GM12878 (cell line): ENCODE measurements around the gene TCF4. TPM values are rescaled to one million over a fixed set of nuclear protein-coding genes. Genes with fewer than 3 reads are reported as not detected.

Source experiments
- ATAC-seq: fragments of 200-7000 bp; cut with Tn5 transposase; 3 replicates; pipeline ENCODE4 v1.9.1; 2020; ENCODE audit warnings: mild to moderate bottlenecking, moderate library complexity
- BruUV-seq: library from RNA; stranded (reverse); fragments of 400-500 nt; replicated peaks from 2 replicates; lab custom pipeline; 2021; lab: Mats Ljungman, UMichigan
- CTCF ChIA-PET: fragments of 300-600 bp; sonication (Branson Sonifier 250); formaldehyde crosslinking; extraction: SDS; loops from one replicate; lab custom pipeline; 2021; ENCODE audit warnings: inconsistent platforms; lab: Yijun Ruan, JAX
- POLR2A ChIA-PET: fragments of 350-600 bp; formaldehyde crosslinking; extraction: SDS; loops from one replicate; lab custom pipeline; 2021; ENCODE audit warnings: inconsistent platforms; lab: Charles Lee
- RAD21 ChIA-PET: fragments of 300-600 bp; sonication (Branson Sonifier 250); formaldehyde crosslinking; loops from one replicate; lab custom pipeline; 2023; ENCODE audit warnings: antibody characterized with exemption; ENCODE audit not compliant: unreplicated experiment; lab: Charles Lee
- SMC1A ChIA-PET: fragments of 300-600 bp; sonication (Branson Sonifier 250); formaldehyde crosslinking; loops from one replicate; lab custom pipeline; 2023; ENCODE audit not compliant: unreplicated experiment, uncharacterized antibody; lab: Charles Lee
- DNase-seq: peaks from one replicate; pipeline ENCODE4 v3.0.0-alpha.2; 2011; ENCODE audit warnings: low read depth, low spot score
- FAIRE-seq: peaks from 3 replicates; lab custom pipeline; 2011; peaks lifted over from hg19 to GRCh38; lab: Jason Lieb, UNC
- H2AFZ ChIP-seq: 2 replicates; pipeline ENCODE4 v1.6.0; 2011; ENCODE audit warnings: low read depth, low read length, control low read depth; ENCODE audit not compliant: control insufficient read depth
- H3K27ac ChIP-seq: 2 replicates; pipeline ENCODE4 v1.5.1; 2011; ENCODE audit warnings: control low read depth; ENCODE audit not compliant: control insufficient read depth, insufficient read depth
- H3K27me3 ChIP-seq, 2 experiments: replicated peaks in 1 of 2; 2 replicates each; pipeline versions ENCODE4 v1.6.0 to v1.6.1; 2011; ENCODE audit warnings: low read length in 1 of 2; ENCODE audit not compliant: control insufficient read depth in 2 of 2, insufficient read depth in 2 of 2
- H3K36me3 ChIP-seq, 2 experiments: 2 replicates each; pipeline ENCODE4 v1.5.1; 2011; ENCODE audit warnings: low read length in 1 of 2; ENCODE audit not compliant: control insufficient read depth in 2 of 2, insufficient read depth in 2 of 2
- H3K4me1 ChIP-seq: 2 replicates; pipeline ENCODE4 v1.6.1; 2011; ENCODE audit warnings: mild to moderate bottlenecking, low read length, moderate library complexity, mixed read lengths; ENCODE audit not compliant: control insufficient read depth, insufficient read depth
- H3K4me2 ChIP-seq: 2 replicates; pipeline ENCODE4 v1.6.0; 2011; ENCODE audit warnings: control low read depth; ENCODE audit not compliant: control insufficient read depth, insufficient read depth
- H3K4me3 ChIP-seq: fragments of 200-600 bp; sonication (generic); 2 replicates; pipeline ENCODE4 v1.5.1; 2016
- H3K79me2 ChIP-seq: 2 replicates; pipeline ENCODE4 v1.6.0; 2011; ENCODE audit warnings: low read length; ENCODE audit not compliant: control insufficient read depth, insufficient read depth
- H3K9ac ChIP-seq: 2 replicates; pipeline ENCODE4 v1.8.0; 2011; ENCODE audit warnings: low read length, control low read depth, mixed read lengths; ENCODE audit not compliant: control insufficient read depth, insufficient read depth
- H3K9me3 ChIP-seq: replicated peaks from 3 replicates; pipeline ENCODE4 v1.5.1; 2011; ENCODE audit warnings: mild to moderate bottlenecking, low read length; ENCODE audit not compliant: control insufficient read depth, insufficient read depth
- H4K20me1 ChIP-seq: 2 replicates; pipeline ENCODE4 v1.6.0; 2011; ENCODE audit not compliant: control insufficient read depth, insufficient read depth
- ASH2L ChIP-seq: fragments of 300-600, 200-600 bp; sonication (generic); IDR thresholded peaks from 2 replicates; pipeline ENCODE4 v1.6.1; 2017; ENCODE audit warnings: low read depth, mild to moderate bottlenecking, borderline replicate concordance
- CREM ChIP-seq: IDR thresholded peaks from 2 replicates; pipeline ENCODE4 v1.6.1; 2014; ENCODE audit warnings: antibody characterized with exemption, low read depth
- ETV6 ChIP-seq, 2 experiments: fragments of 450-650 bp in 1 of 2; IDR thresholded peaks in 1 of 2; conservative IDR thresholded peaks in 1 of 2; 2 replicates each; pipeline ENCODE4 v1.6.1; 2014; ENCODE audit warnings: antibody characterized with exemption in 1 of 2, borderline replicate concordance in 1 of 2, low read depth in 1 of 2, mild to moderate bottlenecking in 1 of 2, moderate library complexity in 1 of 2
- FOXM1 ChIP-seq: IDR thresholded peaks from 2 replicates; pipeline ENCODE4 v1.6.1; 2012; ENCODE audit warnings: low read depth, mild to moderate bottlenecking, inconsistent platforms, low read length, moderate library complexity
- IKZF2 ChIP-seq, 2 experiments: fragments of 450-650 bp; IDR thresholded peaks; 2 replicates each; pipeline ENCODE4 v1.6.1; 2017; ENCODE audit warnings: mild to moderate bottlenecking in 2 of 2, moderate library complexity in 2 of 2
- IRF3 ChIP-seq: fragments of 450-650 bp; IDR thresholded peaks from 2 replicates; pipeline ENCODE4 v1.6.1; 2014; ENCODE audit warnings: mild to moderate bottlenecking
- IRF5 ChIP-seq: fragments of 450-650 bp; IDR thresholded peaks from 2 replicates; pipeline ENCODE4 v1.6.1; 2017; ENCODE audit warnings: borderline replicate concordance
- MEF2B ChIP-seq: fragments of 450-650 bp; IDR thresholded peaks from 2 replicates; pipeline ENCODE4 v1.6.1; 2018; ENCODE audit warnings: mild to moderate bottlenecking, moderate library complexity; ENCODE audit not compliant: partially characterized antibody, poor library complexity, severe bottlenecking
- NR2F1 ChIP-seq: fragments of 450-650 bp; conservative IDR thresholded peaks from 2 replicates; pipeline ENCODE4 v1.6.1; 2017; ENCODE audit warnings: mild to moderate bottlenecking
- POLR2A ChIP-seq: IDR thresholded peaks from 2 replicates; pipeline ENCODE4 v1.6.1; 2011; ENCODE audit warnings: low read depth, mild to moderate bottlenecking, low read length
- POLR2AphosphoS5 ChIP-seq: IDR thresholded peaks from 2 replicates; pipeline ENCODE4 v1.6.1; 2011; ENCODE audit warnings: mild to moderate bottlenecking, low read length, inconsistent platforms
- POU2F2 ChIP-seq: IDR thresholded peaks from 3 replicates; pipeline ENCODE4 v1.6.1; 2011; ENCODE audit warnings: low read depth, mild to moderate bottlenecking, low read length, borderline replicate concordance
- RAD21 ChIP-seq: IDR thresholded peaks from 2 replicates; pipeline ENCODE4 v1.6.1; 2011; ENCODE audit warnings: mild to moderate bottlenecking, low read depth, low read length, moderate library complexity; ENCODE audit not compliant: insufficient read depth
- RELA ChIP-seq: fragments of 450-650 bp; IDR thresholded peaks from 2 replicates; pipeline ENCODE4 v1.8.0; 2014; ENCODE audit warnings: borderline replicate concordance; ENCODE audit not compliant: partially characterized antibody
- SMAD5 ChIP-seq: IDR thresholded peaks from 2 replicates; pipeline ENCODE4 v1.6.1; 2016; ENCODE audit warnings: antibody characterized with exemption, low read depth
- SPI1 ChIP-seq: IDR thresholded peaks from 2 replicates; pipeline ENCODE4 v1.6.1; 2011; ENCODE audit warnings: low read depth, mild to moderate bottlenecking, low read length, moderate library complexity, borderline replicate concordance; ENCODE audit not compliant: insufficient read depth
- USF2 ChIP-seq: IDR thresholded peaks from 2 replicates; pipeline ENCODE4 v1.6.1; 2011; ENCODE audit warnings: low read depth, low read length, improper control_type of control experiment, borderline replicate concordance
- ZBTB11 ChIP-seq: fragments of 450-650 bp; formaldehyde crosslinking; IDR thresholded peaks from 2 replicates; pipeline ENCODE4 v1.5.0; 2022; ENCODE audit warnings: mild to moderate bottlenecking, missing genetic modification characterization
- ZNF622 ChIP-seq: fragments of 450-650 bp; IDR thresholded peaks from 2 replicates; pipeline ENCODE4 v1.6.1; 2017; ENCODE audit warnings: mild to moderate bottlenecking, inconsistent platforms
- ZZZ3 ChIP-seq: IDR thresholded peaks from 2 replicates; pipeline ENCODE4 v1.6.1; 2011; ENCODE audit warnings: low read depth; ENCODE audit not compliant: control insufficient read depth, insufficient read length
- WGBS: methylation state at CpG from one replicate; pipeline ENCODE4 v1.1.6; 2016; ENCODE audit warnings: low lambda C conversion rate; ENCODE audit not compliant: insufficient replicate concordance, insufficient coverage; ENCODE audit errors: missing lambda C conversion rate; 5-methylcytosine and 5-hydroxymethylcytosine counted together
- in situ Hi-C: fragments of 300-500 bp; cut with MboI; formaldehyde crosslinking; loops from 9 replicates; pipeline ENCODE4 v1.14.3; 2018; ENCODE audit warnings: mixed read lengths
- intact Hi-C: fragments of 100-400 bp; cut with micrococcal nuclease; formaldehyde crosslinking; loops from one replicate; pipeline ENCODE4 v1.14.2; 2022; ENCODE audit not compliant: unreplicated experiment
- polyA plus RNA-seq, 11 experiments: library from polyadenylated mRNA; depleted of rRNA in 4 of 11; unstranded in 6 of 11; stranded (reverse) in 5 of 11; fragments of >200 nt; fragmentation: Nextera tagmentation in 4 of 11; fragmentation: Illumina TruSeq in 1 of 11; extraction: Ambion mirVana in 4 of 11; extraction: Trizol in 1 of 11; gene quantifications; 1 replicate in 1 of 11; 2 replicates in 10 of 11; pipeline versions ENCODE4 v1.2.1 to v1.2.3, GENCODE V29; 2011 to 2016; ENCODE audit warnings: inconsistent platforms in 2 of 11, missing spikeins in 2 of 11, low read depth in 1 of 11
- total RNA-seq, 4 experiments: library from RNA; depleted of rRNA in 3 of 4; stranded (reverse); fragments of >200 nt in 3 of 4; fragmentation: Illumina TruSeq in 1 of 4; extraction: Trizol in 1 of 4; gene quantifications; 2 replicates each; pipeline versions ENCODE4 v1.2.1 to v1.2.3, GENCODE V29; 2013 to 2021

The TCF4 gene
- total and polyA plus RNA-seq, 10 of the 15 experiments (the other 5 are each of a cell fraction or from before 2014, with no cell fraction given), result 15.2 to 94.0 (median 31.5) TPM

GRCh38 chr18:55547705-55548056 is 40.3 kb downstream of the TCF4 start:
- DNase-seq (no peak), FAIRE-seq (no peak), ATAC-seq (no peak)
- no peak overlapping the region for H3K4me3 ChIP-seq
- no peaks in the 10 kb centered on the region for H3K79me2 ChIP-seq
- no peaks in the 10 kb centered on the region for H3K4me1 ChIP-seq
- no peak overlapping the region for H2AFZ ChIP-seq
- no peaks in the 10 kb centered on the region for H4K20me1 ChIP-seq
- TF ChIP-seq NR2F1 (no peak), ZNF622 (no peak), POLR2A (no peak), SPI1 (no peak), ZBTB11 (no peak), IRF3 (no peak), IRF5 (no peak), POU2F2 (no peak), USF2 (no peak), ETV6 (conservative IDR thresholded peaks at IDR 0.05 in 1 of 2, IDR thresholded peaks at IDR 0.05 in 1 of 2; ENCODE audit: borderline replicate concordance in 1 of 2, low read depth in 1 of 2) (no peak), ASH2L (no peak), SMAD5 (no peak), RAD21 (no peak), FOXM1 (no peak), ZZZ3 (no peak), RELA (no peak), IKZF2 (IDR thresholded peaks at IDR 0.05) (no peak), MEF2B (no peak), POLR2AphosphoS5 (no peak), CREM (no peak)
- in situ Hi-C loops, result no loop called here
- SMC1A ChIA-PET, result no interaction called here
- no peaks in the 10 kb centered on the region for H3K36me3 ChIP-seq
- no peak overlapping the region for H3K9ac ChIP-seq
- no peak overlapping the region for H3K27ac ChIP-seq
- 39% methylated on average over 5 of the region's 5 CpGs for WGBS
- BruUV-seq, result no TSS peak
- RAD21 ChIA-PET, result interaction anchor here (0.6 kb wide), 1 partner anchor 24 kb away, joined by 4 read pairs; no protein-coding TSS in a partner anchor
- CTCF ChIA-PET, result no interaction called here
- no peaks in the 10 kb centered on the region for H3K9me3 ChIP-seq
- POLR2A ChIA-PET, result no interaction called here
- intact Hi-C loops, result no loop called here
- H3K4me2 ChIP-seq, result no peak overlapping the region
- H3K27me3 ChIP-seq, result no peaks in the 10 kb centered on the region
